NT2/D1 (cell line): ENCODE measurements around the gene KAT6B.

Source experiments
- DNase-seq: peaks from one replicate; pipeline ENCODE4 v3.0.0-alpha.2; 2011; ENCODE audit warnings: low read depth, low spot score
- H3K27me3 ChIP-seq: 2 replicates; pipeline ENCODE4 v1.6.0; 2011; ENCODE audit warnings: mild to moderate bottlenecking; ENCODE audit not compliant: insufficient read length, insufficient read depth
- H3K36me3 ChIP-seq: 2 replicates; pipeline ENCODE4 v1.6.1; 2011; ENCODE audit warnings: mild to moderate bottlenecking, low read length, mixed read lengths; ENCODE audit not compliant: insufficient read depth, insufficient read length
- H3K4me1 ChIP-seq: 2 replicates; pipeline ENCODE4 v1.5.1; 2011; ENCODE audit not compliant: insufficient read depth, insufficient read length
- H3K4me3 ChIP-seq: 2 replicates; pipeline ENCODE4 v1.5.1; 2011; ENCODE audit warnings: low read depth; ENCODE audit not compliant: insufficient read length
- H3K9ac ChIP-seq: 2 replicates; pipeline ENCODE4 v1.6.0; 2011; ENCODE audit warnings: low read depth; ENCODE audit not compliant: insufficient read length
- H3K9me3 ChIP-seq: 2 replicates; pipeline ENCODE4 v1.5.1; 2011; ENCODE audit warnings: mild to moderate bottlenecking, low read length; ENCODE audit not compliant: insufficient read depth
- SUZ12 ChIP-seq: IDR thresholded peaks from 2 replicates; pipeline ENCODE4 v1.6.1; 2011; ENCODE audit not compliant: insufficient read length, insufficient read depth; ENCODE audit errors: extremely low read depth
- YY1 ChIP-seq: IDR thresholded peaks from 2 replicates; pipeline ENCODE4 v1.6.1; 2011; ENCODE audit not compliant: insufficient read length, insufficient read depth
- ZNF274 ChIP-seq: IDR thresholded peaks from 2 replicates; pipeline ENCODE4 v1.6.1; 2011; ENCODE audit warnings: mild to moderate bottlenecking, low read depth, low read length

The KAT6B gene

DNA sequence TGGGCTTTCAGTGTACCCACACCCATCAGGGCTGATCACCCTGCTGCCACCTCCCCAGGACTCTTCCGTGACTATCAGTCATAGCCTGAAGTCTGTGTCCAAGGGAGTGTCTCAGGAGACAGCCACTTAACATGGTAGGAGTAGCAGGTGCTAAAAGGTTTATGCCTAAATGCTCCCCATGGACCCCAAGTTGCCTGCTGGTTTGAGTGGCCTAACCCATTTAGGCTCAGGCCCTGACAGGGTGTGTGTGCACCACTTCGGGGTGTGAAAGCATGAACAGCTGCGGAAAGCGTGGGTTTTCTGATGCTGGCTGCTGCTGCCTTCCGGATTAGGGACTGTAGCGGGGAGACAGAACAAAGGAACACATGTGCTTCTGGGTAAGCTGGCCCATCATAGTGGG lies 191.9 kb downstream of the KAT6B start:
- no peaks in the 10 kb centered on the region for H3K9me3 ChIP-seq
- DNase-seq: no peak
- H3K36me3 ChIP-seq: peaks cover 7% of the 10 kb centered on the region

GRCh38 chr10:75018686-75019307 lies 192.4 kb downstream of the KAT6B start:
- Histone ChIP-seq H3K36me3 (peaks cover 7% of the 10 kb centered on the region), H3K4me1 (no peaks in the 10 kb centered on the region), H3K4me3 (no peak overlapping the region), H3K9me3 (no peaks in the 10 kb centered on the region), H3K27me3 (no peaks in the 10 kb centered on the region), H3K9ac (no peak overlapping the region)
- no peak for DNase-seq
- TF ChIP-seq ZNF274: no peak
- TF ChIP-seq SUZ12: no peak
- TF ChIP-seq YY1: no peak

More for the DNA sequence above, 191.9 kb downstream of the KAT6B start:
- H3K4me1 ChIP-seq: no peaks in the 10 kb centered on the region
- H3K9ac ChIP-seq: no peak overlapping the region
- no peaks in the 10 kb centered on the region for H3K27me3 ChIP-seq
- no peak for TF ChIP-seq SUZ12
- no peak for TF ChIP-seq ZNF274
- TF ChIP-seq YY1: no peak
- H3K4me3 ChIP-seq: no peak overlapping the region

- Histone ChIP-seq H3K9me3 (no peaks in the 10 kb centered on the region), H3K27me3 (no peaks in the 10 kb centered on the region), H3K36me3 (peaks cover 7% of the 10 kb centered on the region), H3K4me3 (no peak overlapping the region), H3K9ac (no peak overlapping the region), H3K4me1 (no peaks in the 10 kb centered on the region)
- TF ChIP-seq SUZ12: no peak
- TF ChIP-seq ZNF274: no peak
- no peak for TF ChIP-seq YY1
- DNase-seq: no peak
Measured at GRCh38 chr10:75019370-75019769, 193.0 kb downstream of the KAT6B start.

- Histone ChIP-seq H3K9me3 (no peaks in the 10 kb centered on the region), H3K4me3 (no peak overlapping the region), H3K4me1 (no peaks in the 10 kb centered on the region), H3K9ac (no peak overlapping the region), H3K27me3 (no peaks in the 10 kb centered on the region), H3K36me3 (peaks cover 11% of the 10 kb centered on the region)
- no peak for TF ChIP-seq ZNF274
- no peak for TF ChIP-seq SUZ12
- TF ChIP-seq YY1: no peak
- no peak for DNase-seq
Measured at GRCh38 chr10:75020168-75020567, 193.8 kb downstream of the KAT6B start.

DNA sequence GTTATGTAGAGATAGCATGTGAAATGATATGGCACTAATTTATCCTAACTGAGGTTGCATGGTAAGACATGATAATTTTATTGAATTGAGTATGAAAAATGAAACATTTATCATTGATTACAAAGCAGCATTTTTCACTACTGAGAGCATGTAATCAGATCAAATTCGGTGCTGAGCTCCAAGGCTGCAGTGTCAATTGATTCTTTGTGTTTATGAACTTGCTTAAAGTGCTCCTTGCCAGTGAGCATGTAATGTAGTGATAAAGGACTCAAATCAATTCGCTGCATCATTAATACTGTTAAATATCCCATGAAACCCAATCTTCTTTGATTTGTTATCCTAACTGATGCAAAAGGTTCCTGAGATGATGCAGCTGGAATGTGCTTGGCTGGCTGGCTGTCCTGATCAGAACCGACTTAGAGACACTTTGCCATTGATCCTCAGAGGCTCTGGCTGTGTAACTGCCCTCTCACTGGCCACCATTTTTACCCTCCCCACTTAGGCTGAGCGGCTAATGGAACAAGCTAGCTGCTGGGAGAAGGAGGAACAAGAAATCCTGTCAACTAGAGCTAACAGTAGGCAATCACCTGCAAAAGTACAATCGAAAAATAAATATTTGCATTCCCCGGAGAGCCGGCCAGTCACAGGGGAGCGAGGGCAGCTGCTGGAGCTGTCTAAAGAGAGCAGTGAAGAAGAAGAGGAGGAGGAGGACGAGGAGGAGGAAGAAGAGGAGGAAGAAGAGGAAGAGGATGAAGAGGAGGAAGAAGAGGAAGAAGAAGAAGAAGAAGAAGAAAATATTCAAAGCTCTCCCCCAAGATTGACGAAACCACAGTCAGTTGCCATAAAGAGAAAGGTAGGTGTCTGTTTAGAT lies 195.2 kb downstream of the KAT6B start:
- Histone ChIP-seq H3K9ac (no peak overlapping the region), H3K4me3 (no peak overlapping the region), H3K9me3 (no peaks in the 10 kb centered on the region), H3K36me3 (peaks cover 19% of the 10 kb centered on the region), H3K4me1 (no peaks in the 10 kb centered on the region), H3K27me3 (no peaks in the 10 kb centered on the region)
- TF ChIP-seq SUZ12: no peak
- no peak for TF ChIP-seq ZNF274
- TF ChIP-seq YY1: no peak
- DNase-seq: no peak

DNA sequence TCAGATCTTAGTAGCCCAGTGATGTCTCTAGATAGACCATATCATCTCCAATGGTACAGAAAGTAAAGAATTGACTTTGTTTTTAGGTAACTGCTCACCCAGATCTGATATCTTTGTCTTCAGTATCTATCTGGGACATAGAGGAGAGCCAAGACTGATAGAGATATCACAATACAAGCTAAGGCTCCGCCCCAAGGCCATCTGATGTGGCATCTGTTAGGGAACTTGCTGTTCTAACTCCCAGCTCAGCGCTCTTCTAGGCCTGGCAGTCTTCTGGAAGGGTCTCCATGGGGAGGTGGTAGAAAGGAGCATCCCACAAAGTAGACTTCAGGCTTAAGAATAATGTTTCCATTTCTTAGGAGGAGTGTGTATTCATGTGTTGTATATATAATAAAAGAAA lies 196.7 kb downstream of the KAT6B start:
- Histone ChIP-seq H3K9me3 (no peaks in the 10 kb centered on the region), H3K27me3 (no peaks in the 10 kb centered on the region), H3K4me3 (no peak overlapping the region), H3K36me3 (peaks cover 19% of the 10 kb centered on the region), H3K9ac (no peak overlapping the region), H3K4me1 (no peaks in the 10 kb centered on the region)
- no peak for DNase-seq
- TF ChIP-seq SUZ12 (no peak), YY1 (no peak)

GRCh38 chr10:75024971-75025523 lies 198.6 kb downstream of the KAT6B start:
- Histone ChIP-seq H3K4me3 (no peak overlapping the region), H3K9me3 (no peaks in the 10 kb centered on the region), H3K4me1 (no peaks in the 10 kb centered on the region), H3K27me3 (no peaks in the 10 kb centered on the region), H3K9ac (no peak overlapping the region), H3K36me3 (peaks cover 27% of the 10 kb centered on the region)
- no peak for DNase-seq
- TF ChIP-seq SUZ12: no peak
- no peak for TF ChIP-seq ZNF274
